Panc1 (cell line): ENCODE data around the gene LIX1L. TPM values are rescaled to one million over a fixed set of nuclear protein-coding genes. Genes with fewer than 3 reads are reported as not detected.

ENCODE experiments used
- ATAC-seq: fragments of 200-7000 bp; cut with Tn5 transposase; 2 replicates; pipeline ENCODE4 v1.9.1; 2020; ENCODE audit warnings: mild to moderate bottlenecking, moderate library complexity
- BruUV-seq: library from RNA; stranded (reverse); fragments of 400-500 nt; replicated peaks from 2 replicates; lab custom pipeline; 2021; lab: Mats Ljungman, UMichigan
- CTCF ChIA-PET: fragments of 300-600 bp; sonication (Branson Sonifier 250); formaldehyde crosslinking; loops from one replicate; lab custom pipeline; 2022; ENCODE audit warnings: antibody characterized with exemption; lab: Charles Lee
- POLR2A ChIA-PET: fragments of 300-600 bp; sonication (Branson Sonifier 250); formaldehyde crosslinking; loops from one replicate; lab custom pipeline; 2022; ENCODE audit warnings: antibody characterized with exemption; lab: Charles Lee
- DNase-seq: peaks from one replicate; pipeline ENCODE4 v3.0.0-alpha.2; 2010; ENCODE audit warnings: low read depth, low spot score
- H3K27ac ChIP-seq: 2 replicates; pipeline ENCODE4 v1.5.1; 2011; ENCODE audit warnings: mild to moderate bottlenecking, low read length, inconsistent platforms
- H3K27me3 ChIP-seq: fragments of 200-500 bp; sonication (Bioruptor generic); 2 replicates; pipeline ENCODE4 v1.6.0; 2014; ENCODE audit warnings: low read length, inconsistent platforms; ENCODE audit not compliant: control insufficient read depth, insufficient read depth
- H3K36me3 ChIP-seq: fragments of 200-500 bp; sonication (Bioruptor generic); 2 replicates; pipeline ENCODE4 v1.5.1; 2014; ENCODE audit warnings: inconsistent platforms, mild to moderate bottlenecking, low read length, moderate library complexity; ENCODE audit not compliant: control insufficient read depth, insufficient read depth
- H3K4me1 ChIP-seq: 2 replicates; pipeline ENCODE4 v1.5.1; 2011; ENCODE audit warnings: inconsistent platforms, mild to moderate bottlenecking, low read length, moderate library complexity; ENCODE audit not compliant: control insufficient read depth, insufficient read depth
- H3K4me3 ChIP-seq, 2 experiments: 2 replicates each; pipeline ENCODE4 v1.5.1; 2011 to 2012; ENCODE audit warnings: low read depth in 2 of 2, low read length in 2 of 2, mild to moderate bottlenecking in 2 of 2, inconsistent platforms in 1 of 2, moderate library complexity in 1 of 2
- H3K9me3 ChIP-seq: fragments of 200-500 bp; sonication (Bioruptor generic); 2 replicates; pipeline ENCODE4 v1.5.1; 2014; ENCODE audit warnings: low read depth, mild to moderate bottlenecking, inconsistent platforms, low read length, moderate library complexity; ENCODE audit not compliant: control insufficient read depth, insufficient read depth
- POLR2AphosphoS5 ChIP-seq: IDR thresholded peaks from 2 replicates; pipeline ENCODE4 v1.6.1; 2012; ENCODE audit warnings: mild to moderate bottlenecking, low read depth, low read length, moderate library complexity
- SIN3A ChIP-seq: IDR thresholded peaks from 2 replicates; pipeline ENCODE4 v1.6.1; 2012; ENCODE audit warnings: low read depth, mild to moderate bottlenecking, low read length, moderate library complexity, borderline replicate concordance; ENCODE audit not compliant: insufficient read depth
- TCF7L2 ChIP-seq: IDR thresholded peaks from 2 replicates; pipeline ENCODE4 v1.6.1; 2011; ENCODE audit warnings: mild to moderate bottlenecking, low read depth, low read length, inconsistent platforms
- in situ Hi-C: cut with HindIII; loops from 2 replicates; pipeline ENCODE4 v1.10.0; 2016; ENCODE audit warnings: low sequenced_read_pairs, low pct_unique_long_range_greater_than_20kb
- intact Hi-C: fragments of 100-400 bp; cut with micrococcal nuclease; formaldehyde crosslinking; loops from one replicate; pipeline ENCODE4 v1.10.0; 2022; ENCODE audit not compliant: unreplicated experiment
- total RNA-seq: library from RNA; stranded (reverse); gene quantifications from one replicate; pipeline ENCODE4 v1.2.1, GENCODE V29; 2021; ENCODE audit not compliant: unreplicated experiment
- TF ChIP-seq, protein P1 (sequence below): fragments of 450-650 bp; IDR thresholded peaks from 2 replicates; pipeline ENCODE4 v1.5.1; 2017; ENCODE audit warnings: mild to moderate bottlenecking
- TF ChIP-seq, protein P2 (sequence below), 2 experiments: IDR thresholded peaks; 2 replicates each; pipeline ENCODE4 v1.6.1; 2011 to 2012; ENCODE audit warnings: low read depth in 2 of 2, control low read depth in 1 of 2, low read length in 1 of 2, mild to moderate bottlenecking in 1 of 2, moderate library complexity in 1 of 2; ENCODE audit not compliant: insufficient read depth in 1 of 2

The LIX1L gene
- total RNA-seq, 1 experiment from 2014 or later, result 23.3 TPM

DNA sequence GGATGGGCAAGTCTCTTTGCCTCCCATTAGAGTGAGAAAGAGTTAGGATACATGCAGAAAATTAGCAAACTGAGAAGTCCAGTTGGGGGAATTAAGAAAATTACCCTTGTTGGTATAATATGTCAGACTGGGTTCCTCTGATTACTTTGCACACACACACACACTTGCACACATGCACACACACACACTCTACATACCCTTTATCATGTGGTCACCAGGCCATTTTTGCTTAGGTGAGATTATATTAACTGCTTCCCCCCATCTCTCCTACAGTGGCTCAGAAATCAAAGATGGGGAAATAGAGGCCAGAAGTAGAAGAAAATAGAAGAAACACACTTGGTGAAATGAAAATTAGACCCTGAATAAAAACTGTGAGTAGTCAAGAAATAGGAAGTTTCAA is 917 bp upstream of the LIX1L start:
- POLR2A ChIA-PET, result no interaction called here
- no TSS peak for BruUV-seq
- peak overlapping the region; percentile 98; the same call in 1 of the 2 replicates for H3K27ac ChIP-seq

DNA sequence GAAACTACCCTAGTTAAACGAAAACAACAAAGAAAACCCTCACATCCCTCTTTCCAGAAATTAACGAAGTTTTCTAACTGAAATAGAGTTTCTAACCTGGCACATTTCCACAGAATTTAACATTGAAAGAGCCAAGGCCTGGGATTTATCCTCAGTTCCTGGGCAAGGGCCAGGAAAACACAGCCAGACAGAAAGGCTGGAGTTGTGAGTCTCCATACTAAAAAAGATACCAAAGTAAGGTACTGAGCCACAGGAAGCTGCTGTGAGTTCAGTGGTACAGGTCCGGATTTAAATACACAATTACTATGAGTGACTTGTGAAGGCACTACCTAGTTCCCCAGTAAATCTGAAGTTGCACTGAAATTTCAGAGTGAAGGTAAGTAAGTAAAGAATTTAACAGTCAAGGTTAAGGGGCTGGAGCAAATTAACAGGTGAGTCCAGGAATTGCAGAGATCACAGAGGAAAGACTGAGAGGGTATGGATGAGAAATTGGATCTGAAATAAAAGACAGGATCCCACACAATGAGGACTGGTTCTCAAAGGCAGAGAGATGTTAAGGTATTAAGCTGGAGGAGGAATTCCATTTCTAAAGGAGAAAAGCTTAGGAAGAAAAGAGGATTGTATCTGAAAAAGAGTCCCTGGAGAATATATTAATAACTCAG is 905 bp downstream of the LIX1L start:
- BruUV-seq, result TSS peak; percentile 71
- ChIA-PET CTCF (no interaction called here), POLR2A (interaction anchor here (1.4 kb wide), 1 partner anchor 12 kb away, joined by 3 read pairs; no protein-coding TSS in a partner anchor)
- in situ Hi-C loops (no loop called here), intact Hi-C loops (no loop called here)
- TF ChIP-seq POLR2AphosphoS5, result no peak
- TF ChIP-seq, protein P1, sequence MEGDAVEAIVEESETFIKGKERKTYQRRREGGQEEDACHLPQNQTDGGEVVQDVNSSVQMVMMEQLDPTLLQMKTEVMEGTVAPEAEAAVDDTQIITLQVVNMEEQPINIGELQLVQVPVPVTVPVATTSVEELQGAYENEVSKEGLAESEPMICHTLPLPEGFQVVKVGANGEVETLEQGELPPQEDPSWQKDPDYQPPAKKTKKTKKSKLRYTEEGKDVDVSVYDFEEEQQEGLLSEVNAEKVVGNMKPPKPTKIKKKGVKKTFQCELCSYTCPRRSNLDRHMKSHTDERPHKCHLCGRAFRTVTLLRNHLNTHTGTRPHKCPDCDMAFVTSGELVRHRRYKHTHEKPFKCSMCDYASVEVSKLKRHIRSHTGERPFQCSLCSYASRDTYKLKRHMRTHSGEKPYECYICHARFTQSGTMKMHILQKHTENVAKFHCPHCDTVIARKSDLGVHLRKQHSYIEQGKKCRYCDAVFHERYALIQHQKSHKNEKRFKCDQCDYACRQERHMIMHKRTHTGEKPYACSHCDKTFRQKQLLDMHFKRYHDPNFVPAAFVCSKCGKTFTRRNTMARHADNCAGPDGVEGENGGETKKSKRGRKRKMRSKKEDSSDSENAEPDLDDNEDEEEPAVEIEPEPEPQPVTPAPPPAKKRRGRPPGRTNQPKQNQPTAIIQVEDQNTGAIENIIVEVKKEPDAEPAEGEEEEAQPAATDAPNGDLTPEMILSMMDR, result no peak
- no peak for TF ChIP-seq TCF7L2
- TF ChIP-seq SIN3A, result no peak
- TF ChIP-seq, protein P2, sequence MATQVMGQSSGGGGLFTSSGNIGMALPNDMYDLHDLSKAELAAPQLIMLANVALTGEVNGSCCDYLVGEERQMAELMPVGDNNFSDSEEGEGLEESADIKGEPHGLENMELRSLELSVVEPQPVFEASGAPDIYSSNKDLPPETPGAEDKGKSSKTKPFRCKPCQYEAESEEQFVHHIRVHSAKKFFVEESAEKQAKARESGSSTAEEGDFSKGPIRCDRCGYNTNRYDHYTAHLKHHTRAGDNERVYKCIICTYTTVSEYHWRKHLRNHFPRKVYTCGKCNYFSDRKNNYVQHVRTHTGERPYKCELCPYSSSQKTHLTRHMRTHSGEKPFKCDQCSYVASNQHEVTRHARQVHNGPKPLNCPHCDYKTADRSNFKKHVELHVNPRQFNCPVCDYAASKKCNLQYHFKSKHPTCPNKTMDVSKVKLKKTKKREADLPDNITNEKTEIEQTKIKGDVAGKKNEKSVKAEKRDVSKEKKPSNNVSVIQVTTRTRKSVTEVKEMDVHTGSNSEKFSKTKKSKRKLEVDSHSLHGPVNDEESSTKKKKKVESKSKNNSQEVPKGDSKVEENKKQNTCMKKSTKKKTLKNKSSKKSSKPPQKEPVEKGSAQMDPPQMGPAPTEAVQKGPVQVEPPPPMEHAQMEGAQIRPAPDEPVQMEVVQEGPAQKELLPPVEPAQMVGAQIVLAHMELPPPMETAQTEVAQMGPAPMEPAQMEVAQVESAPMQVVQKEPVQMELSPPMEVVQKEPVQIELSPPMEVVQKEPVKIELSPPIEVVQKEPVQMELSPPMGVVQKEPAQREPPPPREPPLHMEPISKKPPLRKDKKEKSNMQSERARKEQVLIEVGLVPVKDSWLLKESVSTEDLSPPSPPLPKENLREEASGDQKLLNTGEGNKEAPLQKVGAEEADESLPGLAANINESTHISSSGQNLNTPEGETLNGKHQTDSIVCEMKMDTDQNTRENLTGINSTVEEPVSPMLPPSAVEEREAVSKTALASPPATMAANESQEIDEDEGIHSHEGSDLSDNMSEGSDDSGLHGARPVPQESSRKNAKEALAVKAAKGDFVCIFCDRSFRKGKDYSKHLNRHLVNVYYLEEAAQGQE (IDR thresholded peaks at IDR 0.05; ENCODE audit: insufficient read depth in 1 of 2, low read depth in 2 of 2, low read length in 1 of 2), result no peak
- peaks cover 34% of the 10 kb centered on the region for H3K4me1 ChIP-seq
- ATAC-seq (no peak), DNase-seq (no peak)
- H3K36me3 ChIP-seq, result no peaks in the 10 kb centered on the region
- no peaks in the 10 kb centered on the region for H3K27me3 ChIP-seq
- peak overlapping the region; percentile 98 for H3K27ac ChIP-seq
- no peaks in the 10 kb centered on the region for H3K9me3 ChIP-seq
- peak overlapping the region; percentile 70 to 87 for H3K4me3 ChIP-seq

More for the DNA sequence above, 917 bp upstream of the LIX1L start:
- no peaks in the 10 kb centered on the region for H3K27me3 ChIP-seq
- in situ Hi-C loops (no loop called here), intact Hi-C loops (no loop called here)
- TF ChIP-seq, protein P2 (IDR thresholded peaks at IDR 0.05; ENCODE audit: insufficient read depth in 1 of 2, low read depth in 2 of 2, low read length in 1 of 2), result no peak
- TF ChIP-seq, protein P1, result no peak
- peaks cover 48% of the 10 kb centered on the region for H3K4me1 ChIP-seq
- no peak overlapping the region for H3K4me3 ChIP-seq
- no peaks in the 10 kb centered on the region for H3K36me3 ChIP-seq
- CTCF ChIA-PET, result interaction anchor here (0.7 to 1.6 kb wide), 2 partner anchors 50 to 67 kb away, joined by 3 to 4 read pairs; no protein-coding TSS in a partner anchor
- no peaks in the 10 kb centered on the region for H3K9me3 ChIP-seq
- no peak for ATAC-seq
- no peak for DNase-seq
